22Rv1 (cell line): ENCODE measurements around the gene SETBP1.

Experiments
- CTCF ChIP-seq: fragments of 450-650 bp; IDR thresholded peaks from 2 replicates; pipeline ENCODE4 v1.5.1; 2017; ENCODE audit warnings: mild to moderate bottlenecking
- ZFX ChIP-seq: fragments of 450-650 bp; IDR thresholded peaks from 2 replicates; pipeline ENCODE4 v1.6.1; 2017; ENCODE audit warnings: antibody characterized with exemption, borderline replicate concordance

GRCh38 chr18:44904768-44905167 lies 224.1 kb downstream of the SETBP1 start:
- TF ChIP-seq CTCF (no peak), ZFX (no peak)
